Epithelial cell of prostate (primary cell): ENCODE measurements around the gene UBE2L3.
"Not testable (repeated sequence)": the region's sequence is repeated elsewhere in the genome, so short reads cannot be mapped to it uniquely, and the experiment has no call there.

Experiments used
- DNase-seq: peaks from one replicate; pipeline ENCODE4 v3.0.0-alpha.2; 2011; ENCODE audit warnings: low read depth, low spot score
- H3K27ac ChIP-seq: fragments of 450-650 bp; 2 replicates; pipeline ENCODE4 v1.5.1; 2017; ENCODE audit warnings: mild to moderate bottlenecking

UBE2L3 gene

GRCh38 chr22:21641789-21642583, 74.5 kb downstream of the UBE2L3 start, which contains the start of gene SDF2L1:
SDF2L1 (plus strand) TSS chr22:21642302; CDS start chr22:21642337, 35 bp downstream.
- H3K27ac ChIP-seq = peak within 1 kb of the TSS; percentile 13
- DNase-seq = peak; percentile 94

DNA sequence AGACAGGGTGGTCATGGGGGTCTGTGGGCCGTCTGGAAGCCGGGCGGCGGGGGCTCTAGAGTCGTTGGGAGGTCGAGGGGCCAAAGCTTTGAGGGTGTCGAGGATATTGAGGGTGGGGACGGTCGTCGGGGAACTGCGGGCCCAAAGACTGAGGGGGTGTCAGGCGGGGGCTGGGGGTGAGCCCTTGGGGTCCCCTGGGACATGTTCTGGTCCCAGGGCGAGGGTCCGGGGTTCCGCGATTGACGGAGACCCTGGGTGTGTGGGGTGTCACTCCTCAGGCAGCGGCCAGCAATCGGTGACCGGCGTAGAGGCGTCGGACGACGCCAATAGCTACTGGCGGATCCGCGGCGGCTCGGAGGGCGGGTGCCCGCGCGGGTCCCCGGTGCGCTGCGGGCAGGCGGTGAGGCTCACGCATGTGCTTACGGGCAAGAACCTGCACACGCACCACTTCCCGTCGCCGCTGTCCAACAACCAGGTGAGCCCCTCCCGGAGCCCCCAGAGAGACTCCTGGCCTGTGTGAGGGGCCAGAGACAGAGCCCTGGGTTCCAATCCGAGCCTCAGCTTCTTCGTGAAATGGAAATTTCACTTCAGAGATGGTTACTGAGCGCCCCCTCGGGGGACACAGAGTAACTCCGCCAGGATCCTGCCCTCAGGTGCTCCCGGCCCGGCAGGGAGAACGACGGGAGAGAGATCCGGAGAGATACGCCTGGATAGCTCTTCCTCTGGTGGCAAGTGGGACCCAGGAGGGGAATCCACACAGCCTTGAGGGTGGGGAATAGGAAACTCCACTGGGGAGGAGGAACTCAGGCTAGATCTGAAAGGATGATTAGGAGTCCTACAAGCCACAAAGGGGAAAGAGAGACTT, 75.3 kb downstream of the UBE2L3 start:
- H3K27ac ChIP-seq = peak overlapping the region; percentile 13
- no peak for DNase-seq

DNA sequence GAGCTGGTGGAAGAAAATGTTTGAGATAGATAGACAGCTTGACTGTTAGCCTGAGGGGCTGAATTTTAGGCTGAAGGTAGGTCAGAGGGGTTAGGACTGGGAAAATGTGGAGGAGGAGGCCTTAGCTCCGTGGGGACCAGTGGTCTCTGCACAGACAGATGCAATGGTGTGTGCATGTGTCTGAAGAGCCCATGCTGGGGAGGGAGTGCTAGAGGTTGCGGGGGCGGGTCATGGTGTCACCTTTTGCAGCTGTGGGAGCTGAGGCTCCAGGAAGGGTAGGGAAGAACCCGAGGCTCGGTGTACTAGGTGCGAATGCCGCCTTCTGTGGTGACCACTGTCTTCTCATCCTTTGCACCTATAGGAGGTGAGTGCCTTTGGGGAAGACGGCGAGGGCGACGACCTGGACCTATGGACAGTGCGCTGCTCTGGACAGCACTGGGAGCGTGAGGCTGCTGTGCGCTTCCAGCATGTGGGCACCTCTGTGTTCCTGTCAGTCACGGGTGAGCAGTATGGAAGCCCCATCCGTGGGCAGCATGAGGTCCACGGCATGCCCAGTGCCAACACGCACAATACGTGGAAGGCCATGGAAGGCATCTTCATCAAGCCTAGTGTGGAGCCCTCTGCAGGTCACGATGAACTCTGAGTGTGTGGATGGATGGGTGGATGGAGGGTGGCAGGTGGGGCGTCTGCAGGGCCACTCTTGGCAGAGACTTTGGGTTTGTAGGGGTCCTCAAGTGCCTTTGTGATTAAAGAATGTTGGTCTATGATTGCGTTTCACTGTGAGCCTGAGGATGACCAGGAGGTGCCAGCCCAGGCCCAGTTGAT, 76.2 kb downstream of the UBE2L3 start:
- no peak for DNase-seq
- no peak overlapping the region for H3K27ac ChIP-seq

DNA sequence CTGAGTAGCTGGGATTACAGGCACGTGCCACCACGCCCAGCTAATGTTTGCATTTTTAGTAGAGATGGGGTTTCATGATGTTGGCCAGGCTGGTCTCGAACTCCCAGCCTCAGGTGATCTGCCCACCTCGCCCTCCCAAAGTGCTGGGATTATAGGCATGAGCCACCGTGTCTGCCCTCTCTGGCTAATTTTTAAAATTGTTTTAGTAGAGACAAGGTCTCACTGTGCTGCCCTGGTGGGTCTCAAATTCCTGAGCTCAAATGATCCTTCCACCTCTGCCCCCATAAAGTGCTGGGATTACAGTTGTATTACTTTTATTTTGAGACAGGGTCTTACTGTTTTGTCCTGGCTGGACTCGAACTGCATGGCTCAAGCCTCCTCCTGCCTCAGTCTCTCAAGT, 78.0 kb downstream of the UBE2L3 start:
- not testable (repeated sequence) for DNase-seq, H3K27ac ChIP-seq

GRCh38 chr22:21646608-21647590, 79.4 kb downstream of the UBE2L3 start:
- no peak for DNase-seq
- H3K27ac ChIP-seq = no peak overlapping the region

GRCh38 chr22:21650280-21650679, 82.8 kb downstream of the UBE2L3 start:
- no peak for DNase-seq
- H3K27ac ChIP-seq = no peak overlapping the region

DNA sequence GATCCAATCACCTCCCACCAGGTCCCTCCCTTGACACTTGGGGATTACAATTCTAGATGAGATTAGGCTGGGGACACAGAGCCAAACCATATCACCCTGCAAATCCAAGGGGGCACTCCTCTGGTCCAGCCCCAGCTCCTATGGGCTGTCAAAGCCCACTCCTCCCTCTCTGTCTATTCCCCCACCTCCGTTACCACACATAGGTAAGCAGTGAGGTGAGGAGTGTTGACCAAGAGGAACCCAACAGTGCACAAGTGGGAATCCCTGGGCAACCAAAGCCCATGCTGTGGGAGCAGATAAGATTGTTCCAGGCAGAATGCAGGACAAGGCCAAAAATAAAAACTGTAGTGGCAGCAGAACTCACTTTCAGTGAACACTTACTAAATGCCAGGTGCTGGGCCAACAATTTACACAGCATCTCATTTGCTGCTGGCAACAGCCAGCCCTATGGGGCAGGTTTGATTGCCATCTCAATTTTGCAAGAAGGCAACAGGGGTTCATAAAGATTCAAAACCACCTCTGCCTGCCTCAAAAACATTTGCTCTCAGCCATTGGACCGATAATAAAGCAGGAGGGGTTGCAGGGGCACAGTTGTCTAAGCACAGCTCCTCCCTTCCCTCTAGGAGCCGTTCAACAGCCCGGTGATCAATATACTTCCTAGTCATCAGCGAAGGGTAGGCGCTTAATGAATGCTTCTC, 83.5 kb downstream of the UBE2L3 start:
- DNase-seq = no peak
- no peak overlapping the region for H3K27ac ChIP-seq

- H3K27ac ChIP-seq = no peak overlapping the region
Observed at GRCh38 chr22:21651521-21652009, 84.1 kb downstream of the UBE2L3 start.

DNA sequence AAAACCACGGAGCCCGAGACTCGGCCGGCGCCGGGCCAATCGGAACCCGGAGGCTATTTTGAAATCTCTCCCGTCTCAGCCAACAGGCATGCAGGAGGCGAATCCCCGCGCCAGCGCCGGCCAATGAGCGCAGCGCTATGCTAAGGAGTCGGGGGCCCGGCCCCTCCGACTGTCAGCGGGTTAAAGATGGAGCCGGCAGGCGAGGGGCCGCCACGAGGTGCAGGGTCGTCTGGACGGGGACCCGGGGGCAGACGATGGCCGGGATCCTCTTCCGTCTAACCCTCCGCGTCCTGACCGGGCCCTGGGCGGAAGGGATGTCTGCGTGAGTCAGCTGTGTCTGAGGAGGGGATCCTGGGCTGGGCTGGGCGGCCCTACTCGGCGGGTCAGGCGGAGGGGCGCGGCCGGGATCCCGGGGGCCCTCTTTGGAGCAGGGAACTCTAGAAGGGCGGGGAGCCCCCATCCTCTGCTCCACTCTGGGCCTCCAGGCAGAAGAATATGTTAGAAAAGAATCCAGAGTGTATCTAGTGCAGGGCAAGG, 84.6 kb downstream of the UBE2L3 start:
- DNase-seq = no peak
- H3K27ac ChIP-seq = no peak overlapping the region

More at GRCh38 chr22:21651521-21652009, 84.1 kb downstream of the UBE2L3 start:
- no peak for DNase-seq

GRCh38 chr22:21652547-21653545, 85.3 kb downstream of the UBE2L3 start:
- no peak overlapping the region for H3K27ac ChIP-seq
- no peak for DNase-seq

- peak overlapping the region; percentile 26 for H3K27ac ChIP-seq
- no peak for DNase-seq
Observed at GRCh38 chr22:21657020-21657359, 89.5 kb downstream of the UBE2L3 start.

DNA sequence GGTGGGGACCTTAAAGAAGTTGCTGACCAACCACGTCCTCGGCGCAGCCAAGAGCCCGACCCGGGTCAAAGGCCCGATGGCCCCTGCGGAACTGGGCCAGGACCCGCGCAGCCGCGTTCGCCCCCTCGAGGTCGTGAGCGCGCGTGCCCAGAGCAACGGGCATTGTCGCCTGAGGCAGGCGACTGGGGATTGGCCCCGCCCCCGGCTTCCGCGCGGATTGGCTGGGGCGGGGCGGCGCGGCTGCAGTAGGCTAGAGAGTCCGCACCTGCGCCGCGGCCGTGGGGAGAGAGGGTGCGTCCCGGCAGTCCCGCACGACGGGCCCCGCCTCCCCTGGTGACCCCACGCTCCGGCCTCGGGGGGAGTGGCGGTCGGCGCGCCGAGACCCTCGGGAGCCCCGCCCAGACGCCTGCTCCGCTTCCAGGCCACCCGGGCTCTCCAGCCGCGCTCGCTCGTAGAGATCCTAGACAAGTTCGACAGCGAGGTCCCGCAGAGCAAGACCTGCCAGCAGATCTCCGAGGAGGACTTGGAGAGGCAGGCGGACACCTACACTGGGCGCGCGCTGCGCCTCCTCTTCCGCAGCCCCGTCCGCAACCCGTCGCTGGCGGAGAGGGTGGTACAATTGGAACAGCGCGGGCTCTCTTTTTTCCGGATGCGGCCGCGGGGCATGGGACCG, 90.0 kb downstream of the UBE2L3 start:
- DNase-seq = no peak
- no peak overlapping the region for H3K27ac ChIP-seq

DNA sequence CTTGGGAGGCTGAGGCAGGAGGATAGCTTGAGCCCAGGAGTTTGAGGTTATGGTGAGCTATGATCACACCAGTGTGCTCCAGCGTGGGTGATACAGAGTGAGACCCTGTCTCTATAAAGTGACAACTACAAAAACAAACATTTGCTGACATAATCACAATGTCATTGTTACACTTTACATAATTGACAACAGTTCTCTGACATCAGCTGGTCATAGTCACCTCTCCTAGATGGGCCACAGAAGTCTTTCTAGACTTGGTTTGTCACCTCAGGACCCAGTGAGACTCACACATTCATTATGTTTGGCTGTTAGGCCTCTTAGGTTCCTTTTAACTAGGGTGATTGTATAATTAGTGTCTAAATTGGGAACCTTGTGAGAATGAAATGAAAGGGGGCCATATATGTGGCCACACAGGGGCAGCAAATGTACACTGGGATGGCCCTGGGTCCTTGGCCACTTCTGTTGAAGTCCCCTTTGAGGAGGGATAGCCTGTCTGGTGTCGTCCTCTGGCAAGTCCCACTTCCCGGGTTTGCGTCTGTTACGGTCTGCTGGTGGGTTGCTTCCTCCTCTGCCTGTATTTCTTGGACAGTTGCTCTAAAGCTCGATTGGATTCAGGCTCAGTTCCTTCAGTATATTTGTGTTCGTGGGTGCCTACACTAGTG, 92.5 kb downstream of the UBE2L3 start:
- DNase-seq = no peak
- H3K27ac ChIP-seq = no peak overlapping the region

- no peak for DNase-seq
- no peak overlapping the region for H3K27ac ChIP-seq
Observed at GRCh38 chr22:21660904-21661303, 93.4 kb downstream of the UBE2L3 start.

GRCh38 chr22:21661991-21662390, 94.5 kb downstream of the UBE2L3 start:
- H3K27ac ChIP-seq = no peak overlapping the region
- DNase-seq = no peak

GRCh38 chr22:21663738-21664137, 96.2 kb downstream of the UBE2L3 start:
- no peak for DNase-seq
- H3K27ac ChIP-seq = no peak overlapping the region
